ENCODE data around the gene IL1RAPL2.

GRCh38 chrX:105226499-105226898 is 660.5 kb downstream of the IL1RAPL2 start:
- no peak for TF ChIP-seq CTCF (IDR thresholded peaks at IDR 0.05)
- no peak for TF ChIP-seq POLR2A (IDR thresholded peaks at IDR 0.05)

Measured in thyroid gland (tissue), 4 donors.